HTR-8/SVneo (cell line): ENCODE measurements around the gene NR3C2.

Experiments
- DNase-seq: peaks from one replicate; pipeline ENCODE4 v3.0.0; 2011; ENCODE audit warnings: low spot score, mixed read lengths; ENCODE audit not compliant: insufficient read length
- FAIRE-seq: peaks from 2 replicates; lab custom pipeline; 2011; peaks lifted over from hg19 to GRCh38; lab: Jason Lieb, UNC

Gene NR3C2

DNA sequence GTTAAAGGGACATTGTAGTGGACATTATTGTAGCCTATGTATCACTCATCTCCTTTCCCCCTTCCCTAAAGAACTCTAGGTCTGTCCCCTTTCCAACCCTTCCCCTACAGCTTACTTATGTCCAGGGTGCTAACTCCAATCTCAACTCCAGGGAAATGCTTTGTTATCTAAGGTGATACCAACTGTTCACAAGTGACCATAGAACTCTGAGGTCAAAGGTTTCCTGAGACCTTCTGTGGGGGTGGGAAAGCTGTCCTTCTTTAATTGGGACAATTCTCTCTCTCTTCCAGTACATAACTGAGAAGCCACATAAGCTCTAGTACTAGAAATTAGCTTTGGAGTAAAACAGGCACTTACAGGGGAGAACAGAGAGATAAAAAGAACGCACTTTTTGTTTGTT is 212.4 kb downstream of the NR3C2 start:
- no peak for DNase-seq
- FAIRE-seq = no peak

DNA sequence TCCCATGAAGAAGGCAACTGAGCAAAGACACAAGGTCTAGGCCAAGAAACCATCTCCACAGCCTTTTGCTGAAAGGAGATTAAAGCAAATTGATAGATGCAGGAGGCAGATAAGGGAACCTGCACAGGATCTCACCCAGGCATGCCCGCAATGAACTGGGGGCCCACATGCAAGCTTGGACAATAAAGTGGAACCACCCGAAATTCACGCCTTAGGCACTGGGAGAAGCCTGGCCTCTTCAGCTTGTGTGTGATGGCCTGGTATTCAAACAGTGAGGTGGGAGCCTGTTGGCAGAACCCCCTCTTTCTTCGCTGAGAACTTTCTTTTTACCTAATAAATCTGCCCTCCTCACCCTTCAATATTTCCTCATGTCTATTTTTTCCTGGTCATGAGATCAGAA is 213.2 kb downstream of the NR3C2 start:
- DNase-seq (no peak), FAIRE-seq (no peak)

DNA sequence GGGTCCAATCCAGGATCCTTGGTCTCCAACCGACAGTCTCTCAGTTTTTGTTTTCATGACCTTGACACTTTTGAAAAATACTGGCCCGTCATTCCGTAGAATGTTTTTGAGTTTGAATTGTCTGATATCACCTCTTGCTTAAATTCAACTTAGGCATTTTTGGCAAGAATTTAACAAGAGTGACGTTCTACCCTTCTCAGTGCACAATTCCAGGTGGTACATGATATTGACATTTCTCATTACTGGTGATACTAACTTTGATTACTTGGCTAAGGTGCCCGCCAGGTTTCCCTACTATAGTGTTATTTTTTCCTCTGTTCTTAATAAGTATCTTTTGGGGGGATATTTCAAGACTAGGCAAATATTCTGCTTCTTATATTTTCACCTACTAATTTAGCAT is 215.1 kb downstream of the NR3C2 start:
- FAIRE-seq = no peak
- no peak for DNase-seq

DNA sequence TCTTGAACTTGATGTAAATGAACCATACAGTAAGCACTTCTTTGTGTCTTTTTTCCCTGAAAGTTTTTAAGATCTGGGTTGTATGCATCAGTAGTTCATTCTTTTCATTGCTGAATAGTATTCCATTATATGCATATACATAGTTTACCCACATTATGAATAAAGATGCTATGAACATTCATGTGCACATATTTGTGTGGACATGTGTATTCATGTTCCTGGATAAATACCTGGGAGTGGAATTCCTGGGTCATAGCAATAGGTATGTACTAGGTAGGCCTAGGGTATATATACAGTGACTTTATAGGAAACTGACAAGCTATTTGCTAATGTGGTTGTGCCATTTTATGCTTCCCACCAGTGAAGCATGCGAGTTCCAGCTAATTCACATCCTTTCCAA is 215.9 kb downstream of the NR3C2 start:
- DNase-seq = no peak
- FAIRE-seq = no peak

DNA sequence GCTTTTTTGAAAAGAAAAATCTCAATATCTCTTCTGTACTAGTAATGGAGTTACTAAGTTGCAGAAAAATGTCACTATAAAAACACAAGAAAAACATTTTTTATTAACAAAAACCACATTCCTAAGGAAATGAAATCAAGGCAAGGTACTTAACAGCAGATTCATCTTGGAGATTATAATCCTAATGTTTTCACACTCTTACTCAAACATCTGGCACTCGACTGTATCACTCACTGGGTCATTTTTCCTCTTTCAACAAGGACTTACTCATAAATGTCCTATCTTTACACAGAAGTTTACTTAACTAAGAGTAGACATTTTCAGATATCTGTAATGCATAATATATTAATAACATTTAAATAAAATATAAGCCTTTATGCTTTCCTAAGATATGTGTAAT is 216.6 kb downstream of the NR3C2 start:
- DNase-seq (no peak), FAIRE-seq (no peak)

DNA sequence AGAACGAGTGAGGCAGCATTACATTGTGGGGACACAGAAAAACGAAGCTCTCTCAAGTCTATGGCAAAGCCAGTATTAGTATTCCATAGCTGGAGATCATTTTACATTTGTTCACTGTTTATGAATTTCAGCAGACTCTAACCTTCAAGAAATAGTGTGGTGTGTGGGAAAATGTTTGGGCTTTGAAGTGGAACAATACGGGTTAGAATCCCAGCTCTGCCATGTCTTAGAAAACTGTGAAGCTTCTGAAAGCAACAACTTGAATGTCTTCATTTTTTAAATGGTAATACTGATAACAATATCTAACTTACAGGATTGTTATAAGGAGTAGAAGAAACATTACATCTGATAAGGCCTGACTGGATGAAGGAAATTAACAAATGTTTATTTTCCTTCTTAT is 217.7 kb downstream of the NR3C2 start:
- DNase-seq = no peak
- no peak for FAIRE-seq

DNA sequence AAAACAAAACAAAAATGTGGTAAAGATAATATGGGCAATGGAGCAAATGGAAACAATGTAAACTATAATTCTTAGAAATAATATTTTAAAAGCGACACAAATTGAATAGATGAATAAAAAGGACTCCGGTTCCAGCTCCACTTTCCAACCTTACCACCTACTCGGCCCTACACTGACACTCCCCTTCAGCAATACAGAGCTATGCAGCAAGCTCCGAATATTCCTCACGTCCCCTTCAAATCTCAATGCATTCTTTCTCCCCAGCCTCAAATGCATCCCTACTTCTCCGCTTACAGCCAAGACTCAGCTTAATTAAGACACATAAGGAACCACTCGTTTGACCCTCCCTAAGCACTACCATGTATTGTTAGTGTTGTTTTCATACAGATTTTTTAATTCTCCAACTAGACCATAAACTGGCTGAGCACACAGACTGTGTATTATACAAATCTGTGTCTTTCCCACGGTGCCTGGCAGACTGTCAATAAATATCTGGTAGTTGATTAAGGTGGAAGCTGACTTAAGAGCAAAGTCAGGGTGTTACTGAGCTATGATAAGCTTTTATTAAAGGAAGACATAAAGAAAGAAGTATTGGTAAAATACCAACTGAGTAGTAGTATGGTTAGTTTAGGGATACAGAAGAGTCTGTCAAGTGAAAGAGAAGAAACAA is 219.1 kb downstream of the NR3C2 start:
- FAIRE-seq (no peak), DNase-seq (no peak)

DNA sequence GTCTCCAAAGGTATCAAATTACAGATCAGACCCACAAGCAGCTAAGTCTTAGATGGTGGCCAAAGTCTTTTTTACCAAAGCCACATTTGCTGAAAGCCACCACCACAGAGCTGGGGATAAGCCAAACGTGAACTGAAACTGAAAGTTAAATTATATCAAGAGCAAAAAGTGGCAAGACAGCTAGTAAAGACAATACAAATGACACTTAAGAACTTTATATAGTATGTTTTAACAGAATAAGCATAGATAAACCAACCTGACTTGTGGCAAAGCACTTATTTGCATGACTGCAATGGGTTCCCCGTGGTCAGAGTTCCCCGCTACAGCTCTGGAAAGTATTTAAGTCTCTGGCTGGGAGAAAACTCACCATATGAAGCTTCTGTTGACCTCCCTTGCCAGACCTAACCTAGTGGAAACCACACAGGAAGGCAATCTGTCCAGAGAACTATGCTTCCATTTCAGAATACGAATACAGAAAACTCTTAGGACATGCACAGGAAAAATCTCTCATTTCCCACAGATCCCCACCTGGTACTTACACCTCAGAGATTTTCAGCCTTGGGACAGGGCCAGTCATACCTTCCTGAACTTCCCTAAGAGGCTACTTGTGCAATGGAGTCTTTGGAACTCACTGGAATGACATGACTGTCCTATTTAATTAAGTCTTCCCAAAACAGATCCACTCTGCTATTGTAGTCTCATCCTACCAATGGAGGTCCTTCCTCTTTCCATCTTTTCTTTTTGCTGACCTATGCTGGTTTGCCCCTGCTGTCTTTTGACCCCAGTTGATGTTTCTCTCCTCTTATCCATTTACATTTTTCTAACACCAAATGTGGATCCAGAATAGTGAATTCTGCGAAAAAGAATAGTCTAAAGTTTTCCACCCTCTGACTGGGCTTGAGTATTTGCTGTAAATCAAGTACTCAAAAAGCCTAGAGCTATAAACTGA is 225.1 kb downstream of the NR3C2 start:
- no peak for DNase-seq

DNA sequence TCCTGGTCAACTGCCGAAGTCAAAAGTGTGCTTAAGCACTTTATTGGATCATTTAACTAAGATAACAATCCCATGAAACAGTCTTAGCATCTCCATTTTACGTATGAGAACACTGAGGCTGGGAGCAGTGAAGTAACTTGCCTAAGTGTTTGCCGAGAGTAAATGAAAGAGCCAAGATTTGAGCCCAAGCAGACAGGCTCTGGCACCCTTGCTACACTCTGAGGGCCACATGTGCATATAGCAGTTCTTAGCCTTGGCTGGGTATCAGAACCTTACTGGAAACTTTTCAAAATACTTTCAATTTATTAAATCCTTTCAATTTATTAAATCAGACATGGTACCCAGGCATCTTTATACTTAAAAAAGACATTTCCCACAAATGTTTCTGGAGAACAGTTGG is 225.9 kb downstream of the NR3C2 start:
- no peak for FAIRE-seq
- DNase-seq = no peak

More for the DNA sequence above, 225.1 kb downstream of the NR3C2 start:
- FAIRE-seq = no peak

DNA sequence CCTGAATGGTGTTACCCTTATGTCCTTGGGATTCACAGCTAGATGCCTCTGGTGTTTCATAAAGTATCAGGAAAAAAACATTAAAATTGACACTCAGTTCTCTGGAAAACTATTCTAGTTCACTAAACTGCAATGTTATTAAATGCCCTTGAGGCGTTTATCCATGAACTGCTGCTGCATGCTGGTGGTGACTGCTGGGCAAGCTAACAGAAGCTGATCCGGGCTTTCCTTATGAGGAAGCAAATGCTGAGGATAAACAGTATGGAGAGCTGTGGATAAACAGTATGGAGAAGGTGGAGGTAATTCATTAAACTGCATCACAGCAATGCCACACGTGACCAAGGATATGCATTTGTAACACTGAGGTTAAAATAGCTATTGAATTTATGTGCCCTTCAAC is 227.0 kb downstream of the NR3C2 start:
- FAIRE-seq (no peak), DNase-seq (no peak)

DNA sequence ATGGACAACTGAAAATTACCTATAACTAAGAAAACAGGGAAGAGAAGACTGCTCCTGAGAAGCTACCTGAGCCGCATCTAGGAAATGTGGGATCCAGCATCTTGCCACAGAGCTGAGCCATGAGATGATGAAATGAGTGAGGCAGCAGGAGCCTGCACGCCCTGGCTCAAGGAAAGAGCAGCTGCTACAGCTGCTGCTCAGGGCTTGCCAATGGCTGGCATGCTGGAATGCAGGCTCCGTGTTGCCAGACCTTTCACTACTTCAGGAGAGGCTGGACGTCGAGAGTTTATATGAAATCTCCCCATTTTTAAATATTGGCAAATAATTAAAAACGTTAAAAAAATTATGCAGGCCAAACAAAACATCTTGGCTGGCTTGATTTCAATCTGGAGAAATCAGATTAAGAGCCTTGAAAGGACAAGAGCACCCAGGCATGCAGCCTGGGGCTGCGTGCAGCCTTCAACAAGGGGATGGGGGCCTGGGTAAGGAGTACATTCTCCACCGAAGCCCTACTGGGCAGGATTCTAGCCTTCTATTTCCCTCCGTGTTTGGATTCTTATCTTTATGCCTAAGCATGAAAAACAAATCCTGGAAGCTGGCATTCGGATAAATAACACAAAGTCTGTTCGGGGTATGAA is 227.6 kb downstream of the NR3C2 start:
- FAIRE-seq = no peak
- DNase-seq = no peak

DNA sequence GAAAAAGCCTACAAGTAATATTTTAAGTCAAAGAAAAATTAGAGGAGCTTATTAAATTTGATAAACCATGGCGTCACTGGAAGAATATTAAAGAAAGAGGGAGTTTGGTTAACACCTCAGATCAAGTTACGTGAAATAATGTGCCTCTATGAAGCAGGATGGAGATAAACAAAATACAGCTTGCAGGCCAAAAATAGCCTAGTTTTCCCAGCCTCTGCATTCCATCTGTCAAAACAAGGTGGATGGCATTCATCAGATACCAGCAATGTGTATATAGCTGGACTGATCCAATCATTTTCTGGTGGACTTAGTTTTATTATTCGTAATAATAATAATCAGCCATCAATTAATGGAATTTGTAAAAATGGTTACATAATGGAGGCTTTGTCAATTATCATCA is 230.7 kb downstream of the NR3C2 start:
- FAIRE-seq (no peak), DNase-seq (no peak)

DNA sequence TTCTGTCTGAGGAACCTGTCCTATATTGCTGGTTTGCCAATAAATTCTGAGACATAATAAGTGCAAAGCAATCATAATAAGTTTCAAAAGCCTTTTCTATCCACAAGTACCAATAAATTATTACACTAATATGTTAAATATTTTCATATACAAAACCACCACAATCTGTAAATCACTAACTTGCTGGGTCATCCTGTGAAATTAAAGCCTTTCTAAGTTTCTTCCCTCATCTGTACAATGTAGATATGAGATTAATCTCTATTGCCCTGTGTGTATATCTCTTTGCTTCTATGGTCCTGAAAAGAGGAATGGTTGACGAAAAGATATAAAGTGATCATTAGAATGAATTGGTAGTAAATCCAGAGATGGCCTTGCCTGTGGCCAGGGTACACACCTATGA is 231.6 kb downstream of the NR3C2 start:
- no peak for FAIRE-seq

DNA sequence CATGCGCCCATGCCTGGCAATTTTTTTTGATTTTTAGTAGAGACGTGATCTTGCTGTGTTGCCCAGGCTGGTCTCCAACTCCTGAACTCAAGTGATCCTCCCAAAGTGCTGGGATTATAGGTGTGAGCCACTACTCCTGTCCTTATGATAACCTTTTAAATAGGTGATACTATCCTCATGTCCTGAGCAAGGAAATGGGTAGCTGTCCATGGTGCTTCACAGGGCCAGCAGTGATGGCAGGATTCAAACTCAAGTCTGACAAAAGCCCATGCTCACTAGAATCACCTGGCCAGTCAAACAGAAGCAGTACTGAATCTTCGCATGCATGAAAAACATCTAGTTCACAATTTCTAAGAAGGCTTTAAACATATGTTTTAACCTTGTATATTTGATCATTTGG is 235.1 kb downstream of the NR3C2 start:
- FAIRE-seq (no peak), DNase-seq (no peak)

More for the DNA sequence above, 231.6 kb downstream of the NR3C2 start:
- DNase-seq = no peak

DNA sequence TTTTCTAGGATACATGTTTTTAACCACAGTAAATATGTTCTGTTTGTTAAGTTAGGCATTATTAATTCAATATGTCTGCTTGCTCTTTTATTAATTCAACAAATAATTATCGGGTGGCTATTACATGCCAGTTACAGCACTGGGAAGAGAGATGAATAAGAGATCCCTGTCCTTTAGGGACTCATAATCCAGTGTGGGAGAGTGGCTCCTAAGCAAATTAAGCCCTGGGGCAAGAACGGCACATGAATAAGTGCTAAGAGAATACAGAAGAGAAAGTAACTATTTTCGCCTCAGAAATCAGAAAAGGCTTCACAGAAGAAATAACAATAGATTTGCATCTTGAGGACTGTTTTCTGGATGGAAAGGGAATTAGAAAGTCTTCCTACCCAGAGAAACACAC is 236.7 kb downstream of the NR3C2 start:
- FAIRE-seq (no peak), DNase-seq (no peak)

DNA sequence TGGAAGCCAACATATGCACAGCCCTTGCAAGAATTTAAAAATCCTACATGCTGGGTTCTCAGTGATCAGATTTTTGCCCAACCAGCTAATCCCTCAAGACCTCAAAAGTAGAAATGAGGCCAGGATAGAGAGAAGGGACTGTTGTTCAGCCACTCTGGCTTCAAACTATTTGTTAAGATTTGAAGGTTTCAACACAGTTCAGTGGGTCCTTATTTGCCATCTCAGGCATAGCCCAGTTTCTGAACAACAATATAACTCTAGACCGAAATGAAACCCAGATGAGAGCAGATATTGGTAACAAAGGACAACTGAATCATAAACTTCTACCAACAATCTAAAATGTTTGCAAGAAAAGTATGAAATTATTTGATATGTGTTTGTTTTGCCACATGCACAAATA is 237.3 kb downstream of the NR3C2 start:
- FAIRE-seq = no peak
- DNase-seq = no peak

DNA sequence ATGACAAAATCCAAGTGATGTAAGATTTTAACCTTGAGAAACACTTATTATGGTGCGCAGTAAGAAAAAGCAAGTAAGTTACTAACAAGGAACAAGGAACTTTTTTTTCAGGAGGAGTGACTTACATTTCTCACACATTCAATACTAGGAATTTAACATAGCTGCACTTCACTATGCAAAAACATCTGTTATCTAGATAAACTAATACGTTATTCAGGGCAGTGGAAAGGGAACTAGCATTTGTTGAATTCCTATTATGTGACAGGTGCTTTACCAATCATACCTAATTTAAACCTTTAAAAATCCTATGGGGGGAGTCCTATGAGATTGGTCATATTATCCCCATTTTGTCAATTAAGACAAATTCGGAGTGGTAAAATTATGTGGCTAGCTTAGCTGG is 238.0 kb downstream of the NR3C2 start:
- DNase-seq (no peak), FAIRE-seq (no peak)

DNA sequence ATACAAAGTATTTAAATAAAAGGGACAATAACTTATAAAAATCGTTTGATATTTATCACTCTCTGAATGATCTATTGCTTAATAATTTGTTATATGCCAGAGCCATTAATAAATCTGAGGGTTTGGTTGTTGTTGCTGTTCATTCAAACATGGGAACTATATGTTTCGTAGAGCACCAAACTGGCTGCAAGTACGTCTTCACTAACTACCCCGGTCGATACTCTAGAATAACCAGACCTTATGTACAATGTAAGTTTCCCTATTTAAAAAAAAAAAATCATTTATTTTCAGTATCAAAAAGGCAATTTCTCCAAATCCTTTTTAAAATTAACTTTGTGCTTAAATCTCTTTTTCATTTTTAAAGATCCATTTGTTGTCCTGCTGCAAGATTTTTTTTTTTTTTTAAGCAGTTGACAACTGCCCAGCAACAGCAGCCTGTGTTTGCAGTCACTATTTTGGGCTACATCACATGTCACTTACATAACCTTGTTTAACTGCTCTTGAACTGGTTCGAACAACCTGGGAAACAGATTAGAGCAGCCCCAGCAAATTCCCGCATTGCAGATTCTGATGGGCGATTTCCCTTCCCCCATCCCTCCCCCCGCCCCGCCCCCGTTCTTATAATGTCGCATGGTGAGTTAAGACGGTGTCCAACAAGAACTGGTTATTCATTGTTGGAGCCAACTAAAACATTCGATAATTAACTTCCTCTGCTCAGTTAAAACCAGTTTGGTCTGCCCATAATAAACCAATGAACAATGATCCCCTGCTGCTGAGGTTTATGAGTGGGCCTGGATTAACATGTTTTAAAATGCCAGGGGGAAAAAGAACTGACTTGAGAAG is 238.9 kb downstream of the NR3C2 start:
- no peak for DNase-seq
- no peak for FAIRE-seq

DNA sequence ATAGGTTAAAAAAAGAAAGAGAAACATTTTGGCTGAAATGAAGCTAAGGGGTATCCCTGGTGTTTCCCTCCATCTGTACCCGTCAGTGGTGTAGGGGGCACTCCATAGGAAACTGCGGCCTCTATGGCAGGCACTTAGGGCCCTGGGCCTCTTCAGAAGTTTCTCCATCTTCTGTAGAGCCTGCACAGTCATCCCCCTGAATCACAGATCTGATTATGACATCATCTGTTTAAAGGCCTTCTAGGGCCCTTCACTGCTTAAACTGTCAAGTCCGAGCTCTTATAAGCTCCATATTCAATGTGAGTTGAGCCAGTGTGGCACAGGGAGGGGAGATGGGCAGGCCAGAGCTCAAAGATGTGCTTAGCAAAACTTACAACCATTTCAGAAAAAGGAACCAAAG is 241.3 kb downstream of the NR3C2 start:
- DNase-seq = no peak
- FAIRE-seq = no peak

DNA sequence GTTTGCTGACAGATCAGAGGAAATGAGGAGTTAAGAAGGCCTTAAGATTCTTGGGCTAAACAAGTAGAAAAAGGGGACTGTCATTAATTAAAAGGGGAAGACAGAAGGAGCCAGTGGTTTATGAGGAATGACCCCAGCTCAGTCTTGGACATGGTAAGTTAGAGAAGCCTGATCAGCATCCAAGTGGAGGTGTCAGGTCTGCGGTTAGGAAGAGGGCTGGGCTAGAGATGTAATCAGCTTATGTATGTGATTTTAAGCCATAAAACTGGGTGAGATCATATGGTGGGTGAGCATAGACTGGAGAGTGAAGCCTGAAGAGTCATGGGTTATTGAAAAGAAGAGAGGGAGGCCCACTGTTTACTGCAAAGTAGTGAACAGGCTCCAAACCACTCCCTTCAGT is 246.1 kb downstream of the NR3C2 start:
- FAIRE-seq (no peak), DNase-seq (no peak)
